SK-MEL-5 (cell line): ENCODE results near the gene CNTFR. TPM values are rescaled to one million over a fixed set of nuclear protein-coding genes. Genes with fewer than 3 reads are reported as not detected.
A peak's percentile ranks its signal among the peaks of the same experiment; 100 is the strongest.

Experiments used
- DNase-seq: peaks from one replicate; pipeline ENCODE4 v3.0.0-alpha.2; 2016; ENCODE audit warnings: low read depth, low spot score
- in situ Hi-C: cut with HindIII; loops from 2 replicates; pipeline ENCODE4 v1.10.0; 2016; ENCODE audit warnings: low sequenced_read_pairs, high pct_unique_total_duplicates, low pct_unique_long_range_greater_than_20kb
- total RNA-seq: library from RNA; depleted of rRNA; stranded (reverse); fragments of >200 nt; shearing (Covaris generic); gene quantifications from 2 replicates; pipeline ENCODE4 v1.2.3, GENCODE V29; 2014

CNTFR gene
- total RNA-seq, 1 experiment from 2014 or later, result 1.1 TPM

- in situ Hi-C loops, result no loop called here
- no peak for DNase-seq
Observed at GRCh38 chr9:34565856-34566255, 23.7 kb downstream of the CNTFR start.

DNA sequence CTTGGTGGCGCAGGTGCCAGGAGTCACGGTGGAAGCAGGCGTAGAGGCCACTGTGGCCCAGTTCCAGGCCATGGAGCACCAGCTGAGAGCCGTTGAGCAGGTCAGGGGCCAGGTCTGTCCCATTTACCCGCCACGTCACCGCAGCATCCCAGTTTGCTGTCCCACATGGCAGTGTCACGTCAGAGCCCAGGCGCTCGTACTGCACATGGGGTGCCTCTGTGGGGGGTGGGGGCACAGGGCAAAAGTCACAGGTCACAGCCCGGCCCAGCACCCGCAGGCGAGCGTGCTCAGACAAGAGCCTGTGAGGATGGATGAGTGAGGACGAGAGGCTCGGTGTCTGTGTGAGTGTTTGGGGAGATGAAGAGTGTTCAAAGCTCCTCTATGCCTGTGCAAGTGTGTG, 24.9 kb downstream of the CNTFR start:
- in situ Hi-C loops, result no loop called here

DNA sequence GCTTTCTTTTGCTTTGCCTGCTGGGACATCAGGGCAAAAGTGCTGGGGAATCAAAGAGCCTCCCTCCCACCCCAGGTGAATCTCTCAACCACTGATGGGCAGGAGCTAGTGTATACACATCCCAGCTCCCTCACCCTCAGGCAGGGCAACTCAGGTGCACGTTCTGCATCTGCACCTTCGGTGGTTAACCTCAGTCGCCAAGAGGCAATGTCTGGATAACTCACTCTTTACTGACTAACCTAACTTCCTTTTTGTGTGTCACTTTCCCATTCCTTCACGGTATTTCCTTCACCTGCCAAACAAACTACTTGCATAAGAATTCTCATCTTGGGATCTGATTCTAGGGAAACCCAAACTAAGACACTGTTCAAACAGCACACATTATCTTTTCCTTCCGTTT, 26.3 kb downstream of the CNTFR start:
- in situ Hi-C loops, result no loop called here
- no peak for DNase-seq

More for the DNA sequence above, 24.9 kb downstream of the CNTFR start:
- DNase-seq, result no peak

- in situ Hi-C loops, result no loop called here
- peak; percentile 17 for DNase-seq
Observed at GRCh38 chr9:34562135-34562745, 27.3 kb downstream of the CNTFR start.

DNA sequence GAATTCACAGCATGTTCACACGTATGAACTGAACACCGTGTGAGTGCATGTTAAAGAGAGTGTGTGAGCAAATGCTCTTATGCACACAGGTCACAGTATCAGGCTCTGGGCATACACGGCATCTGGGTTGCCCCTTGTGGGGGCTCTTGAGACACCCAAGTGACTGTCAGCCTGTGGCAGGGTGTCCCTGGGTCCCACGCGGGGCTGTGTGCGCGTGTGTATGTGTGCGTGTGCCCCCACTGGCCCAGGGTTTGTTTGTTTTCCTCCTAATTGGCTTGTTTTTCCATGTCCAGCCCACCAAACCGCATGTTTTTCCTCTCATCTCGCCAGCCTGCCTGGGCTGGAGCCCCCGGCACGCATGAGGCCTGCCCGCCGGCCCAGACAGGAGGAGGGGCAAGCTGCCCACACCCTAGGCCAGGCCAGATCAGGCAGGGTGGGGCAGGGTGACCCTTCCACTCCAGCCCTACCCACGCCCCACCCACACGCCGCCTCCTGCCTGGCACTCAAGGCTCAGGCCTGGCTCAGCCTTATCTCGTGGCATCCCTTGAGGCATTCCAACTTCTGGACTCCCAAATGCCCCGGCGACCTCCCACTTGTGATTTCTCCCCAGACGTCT, 28.8 kb downstream of the CNTFR start:
- in situ Hi-C loops, result no loop called here

GRCh38 chr9:34559624-34560455, 29.7 kb downstream of the CNTFR start:
- in situ Hi-C loops, result no loop called here
- peak; percentile 16 for DNase-seq

More for the DNA sequence above, 28.8 kb downstream of the CNTFR start:
- no peak for DNase-seq

GRCh38 chr9:34558919-34559623, 30.5 kb downstream of the CNTFR start:
- in situ Hi-C loops, result no loop called here
- no peak for DNase-seq

GRCh38 chr9:34558364-34558763, 31.2 kb downstream of the CNTFR start:
- in situ Hi-C loops, result no loop called here
- DNase-seq, result no peak

DNA sequence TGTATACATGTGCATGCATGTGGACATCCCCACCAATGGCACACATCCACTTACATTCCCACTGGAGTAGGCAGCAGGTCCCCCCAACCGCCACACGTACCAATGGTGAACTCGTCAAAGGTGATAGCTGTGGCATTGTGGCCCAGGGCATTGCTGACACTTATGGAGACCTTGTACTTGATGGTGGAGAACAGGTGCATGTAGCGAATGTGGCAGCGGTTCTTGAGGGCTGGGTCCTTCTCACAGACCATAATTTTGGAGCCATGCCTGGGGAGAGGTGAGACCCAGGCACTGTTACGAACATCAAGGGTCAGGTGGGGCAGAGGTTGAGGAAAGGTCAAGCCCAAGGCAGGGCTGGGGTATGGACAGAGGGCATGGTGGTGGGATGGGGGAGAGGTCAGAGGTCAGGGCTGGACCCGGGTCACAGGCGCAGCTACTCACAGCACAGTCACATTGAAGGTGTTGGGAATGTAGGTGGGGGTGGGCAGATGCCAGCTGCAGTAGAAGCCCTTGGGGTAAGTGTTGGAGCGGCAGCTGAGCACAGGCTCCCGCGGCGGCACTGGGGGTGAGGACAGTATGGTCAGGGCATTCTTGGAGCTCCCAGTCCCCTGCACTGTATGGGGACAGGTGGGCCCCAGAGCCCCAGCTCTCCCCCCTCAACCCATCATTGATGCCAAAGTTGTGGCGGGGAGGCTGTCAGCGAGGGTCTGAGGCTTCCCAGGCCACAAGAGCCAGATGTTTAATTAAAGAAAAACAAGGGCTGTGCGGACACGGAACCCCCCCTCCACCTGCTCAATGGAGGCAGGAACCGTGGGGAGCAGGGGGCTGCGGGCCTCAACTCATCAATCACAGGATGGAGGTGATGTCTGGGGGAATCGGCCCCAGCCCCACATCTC, 31.9 kb downstream of the CNTFR start:
- DNase-seq, result no peak
- in situ Hi-C loops, result no loop called here

DNA sequence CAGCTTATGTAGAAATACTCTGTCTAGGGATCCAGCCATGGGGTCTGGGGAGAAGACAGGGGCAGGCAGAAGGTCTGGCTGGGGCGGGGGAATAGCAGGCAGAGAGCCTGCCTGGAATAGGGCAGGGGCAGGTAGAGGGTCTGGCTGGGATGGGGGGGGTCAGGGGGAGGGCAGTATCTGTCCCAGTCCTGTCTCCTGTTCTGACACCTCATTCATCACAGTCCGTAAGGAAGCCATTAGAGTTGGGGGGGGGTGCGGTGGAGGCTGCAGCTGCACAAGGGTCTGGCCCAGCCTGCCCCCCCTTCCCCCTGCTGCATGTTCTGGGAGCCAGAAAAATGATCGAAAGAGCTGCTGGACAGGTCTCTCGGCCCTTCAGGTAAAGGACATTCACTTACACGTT, 32.6 kb downstream of the CNTFR start:
- no peak for DNase-seq
- in situ Hi-C loops, result no loop called here

GRCh38 chr9:34555936-34556525, 33.5 kb downstream of the CNTFR start:
- in situ Hi-C loops, result no loop called here
- no peak for DNase-seq

DNA sequence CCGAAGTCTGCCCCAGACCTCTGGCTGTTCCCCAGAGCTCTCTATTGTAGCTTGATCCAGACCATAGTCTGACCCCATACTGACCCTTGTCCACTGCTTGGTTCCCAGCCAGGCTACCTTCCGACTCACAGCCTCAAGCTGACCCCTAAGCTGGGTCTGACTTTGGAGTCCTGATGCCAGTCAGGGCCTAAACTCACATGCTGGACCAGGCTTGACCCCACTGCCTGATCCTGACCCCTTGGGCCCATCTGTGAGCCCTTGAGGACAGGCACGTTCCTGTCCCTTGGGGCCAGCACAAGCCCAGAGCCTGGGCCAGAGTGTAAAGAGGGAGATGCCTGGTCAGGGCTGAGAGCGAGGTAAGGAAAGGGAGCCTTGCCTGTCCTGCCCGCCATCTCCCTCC, 34.0 kb downstream of the CNTFR start:
- DNase-seq, result no peak
- in situ Hi-C loops, result no loop called here

DNA sequence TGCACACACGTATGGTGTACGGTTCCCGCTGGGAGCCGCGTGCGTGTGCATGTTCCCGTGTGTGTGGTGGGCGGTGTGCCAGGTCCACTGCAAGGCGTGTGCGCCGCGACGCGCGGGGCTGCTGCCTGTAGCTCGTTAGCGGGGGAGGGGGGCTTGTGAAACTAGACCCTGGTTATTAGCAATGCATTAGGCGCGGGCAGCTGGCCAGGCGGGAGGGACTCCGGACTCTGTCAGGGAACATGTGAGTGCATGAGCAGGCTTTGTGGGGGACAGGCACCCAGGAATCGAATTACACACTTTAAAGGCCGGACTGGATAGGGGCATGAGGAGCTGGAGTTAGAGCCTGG, 34.5 kb downstream of the CNTFR start:
- DNase-seq, result no peak
- in situ Hi-C loops, result no loop called here

DNA sequence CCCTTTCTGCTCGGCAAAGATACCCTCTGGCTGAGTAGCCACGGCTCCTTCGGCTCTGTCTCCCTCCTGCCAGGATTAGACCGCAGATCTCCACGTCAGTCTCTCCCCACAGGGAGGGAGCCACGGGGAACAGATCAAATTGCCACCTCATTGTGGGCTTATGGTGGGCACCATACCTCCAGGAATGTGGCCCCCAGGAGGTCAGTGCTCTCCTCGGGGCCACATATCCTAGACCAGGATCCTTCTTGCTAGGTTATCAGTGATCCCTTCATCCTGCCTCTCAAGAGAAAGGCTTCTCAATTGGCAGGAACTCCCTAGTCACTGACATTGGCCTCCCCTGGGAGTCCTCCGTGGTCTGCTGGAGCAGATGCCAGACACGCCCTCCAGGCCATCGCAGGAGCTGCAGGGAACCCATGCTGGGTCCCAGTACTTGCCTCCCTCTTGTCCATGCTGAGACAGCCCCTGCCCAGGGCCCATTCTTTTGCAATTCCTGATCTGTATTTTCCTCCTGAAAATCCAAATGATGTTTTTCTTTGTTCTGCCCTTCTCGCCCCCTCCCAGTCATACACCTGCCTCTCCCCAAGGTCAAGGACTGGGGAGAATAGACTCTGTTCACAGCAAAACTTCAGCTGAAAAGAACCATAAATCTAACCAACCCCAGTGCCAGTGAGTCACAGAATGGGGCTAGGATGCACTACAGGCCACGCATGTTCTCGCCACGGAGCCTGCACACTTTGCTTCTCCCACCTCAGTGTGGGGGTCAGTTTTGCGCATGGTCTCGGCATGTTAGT, 35.1 kb downstream of the CNTFR start:
- peak; percentile 9 for DNase-seq
- in situ Hi-C loops, result no loop called here

DNA sequence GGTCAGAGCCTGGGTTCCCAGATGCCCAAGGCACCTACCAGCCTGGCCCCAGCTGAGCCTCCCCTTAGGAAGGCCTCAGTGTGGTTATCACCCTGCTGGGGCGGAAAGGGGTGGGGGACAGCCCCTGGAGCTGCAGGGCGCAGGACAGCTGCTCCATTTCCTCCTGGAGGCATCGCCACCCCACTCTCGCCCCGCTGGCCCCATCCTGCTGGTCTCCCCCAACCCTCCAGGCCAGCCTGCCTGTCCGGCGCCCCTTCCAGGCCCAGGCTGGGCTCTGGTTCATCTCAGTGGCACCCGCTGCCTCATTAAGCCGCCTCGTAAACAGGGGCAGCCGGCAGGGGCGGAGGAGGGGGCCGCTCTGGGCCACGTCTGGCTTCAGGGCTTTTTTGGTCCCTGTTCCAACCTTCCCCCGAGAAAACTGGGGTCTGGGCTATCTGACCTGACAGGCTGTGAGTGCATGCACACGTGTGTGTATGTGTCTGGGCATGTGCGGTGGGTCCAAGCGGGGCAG, 36.0 kb downstream of the CNTFR start:
- in situ Hi-C loops, result no loop called here
- DNase-seq, result no peak

GRCh38 chr9:34552986-34553385, 36.5 kb downstream of the CNTFR start:
- no peak for DNase-seq
- in situ Hi-C loops, result no loop called here
